Suppressor macrophage treated with lipopolysaccharide for 4 hours (primary cell): ENCODE measurements around the gene NR5A1.

ENCODE experiments used
- DNase-seq: peaks from one replicate; pipeline ENCODE4 v3.0.0-alpha.2; 2020

NR5A1 gene

GRCh38 chr9:124479371-124479770 lies 27.8 kb downstream of the NR5A1 start:
- no peak for DNase-seq

DNA sequence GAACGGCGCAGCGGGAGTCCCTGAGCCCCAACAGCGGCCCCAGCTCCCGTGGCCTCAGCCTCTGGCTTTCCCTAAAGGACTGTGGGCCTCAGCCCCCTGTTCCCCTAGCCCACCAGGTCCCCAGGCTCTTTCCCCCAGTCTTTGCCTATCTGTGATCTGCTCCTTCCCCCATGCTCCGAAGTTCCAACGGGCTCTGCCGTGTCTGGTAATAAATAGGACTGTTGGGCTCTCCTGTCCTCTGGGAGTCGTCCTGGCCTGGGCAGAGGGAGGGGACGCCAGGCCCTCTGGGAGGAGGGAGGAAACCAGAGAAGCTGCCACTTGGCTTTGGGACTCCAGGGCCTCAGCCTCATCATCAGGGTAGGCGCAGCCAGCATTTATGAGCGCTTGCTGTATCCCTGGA lies 28.8 kb downstream of the NR5A1 start:
- no peak for DNase-seq

- no peak for DNase-seq
Measured at GRCh38 chr9:124477648-124478285, 29.4 kb downstream of the NR5A1 start.

GRCh38 chr9:124477211-124477647 lies 30.0 kb downstream of the NR5A1 start:
- peak; percentile 7 for DNase-seq

DNA sequence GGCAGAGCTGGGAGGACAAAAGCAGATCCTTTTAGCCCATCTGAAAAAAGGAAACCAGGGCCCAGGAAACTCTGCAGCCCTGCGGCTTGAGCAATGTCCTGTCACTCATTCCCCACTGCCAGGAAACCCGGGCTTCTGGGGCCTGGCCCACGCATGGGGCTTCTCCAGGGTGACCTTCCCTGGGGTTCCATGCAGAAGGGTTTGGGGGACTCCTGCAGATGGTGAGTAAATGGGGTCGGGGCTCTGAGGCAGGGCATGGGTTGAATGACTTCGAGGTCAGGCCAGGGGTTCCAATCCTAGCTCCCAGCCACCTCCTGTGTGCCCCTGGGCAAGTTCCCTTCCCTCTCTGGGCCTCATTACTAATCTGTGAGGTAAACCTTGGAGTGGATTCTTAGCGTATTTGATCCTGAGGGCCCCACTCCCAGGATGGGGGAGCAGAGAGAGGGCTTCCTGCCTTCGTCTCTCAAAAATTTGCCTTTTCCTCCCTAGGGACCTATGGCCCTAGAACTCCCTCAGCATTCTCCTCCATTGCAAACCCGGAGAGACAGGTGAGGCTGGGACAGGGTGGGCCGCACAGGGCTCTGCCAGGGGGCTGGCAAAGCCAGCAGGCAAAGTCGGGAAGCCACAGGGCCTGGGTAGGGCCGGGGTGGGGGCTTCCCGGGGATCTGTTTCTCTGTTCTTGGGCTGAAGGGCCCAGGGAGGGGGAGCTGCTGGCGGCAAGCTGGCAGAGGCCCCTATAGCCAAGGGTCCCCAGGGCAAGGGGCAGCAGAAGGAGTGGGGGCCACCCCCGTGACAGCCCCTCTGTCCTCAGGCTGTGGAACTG lies 31.1 kb downstream of the NR5A1 start:
- peak; percentile 33 for DNase-seq

- no peak for DNase-seq
Measured at GRCh38 chr9:124475158-124475867, 31.9 kb downstream of the NR5A1 start.

DNA sequence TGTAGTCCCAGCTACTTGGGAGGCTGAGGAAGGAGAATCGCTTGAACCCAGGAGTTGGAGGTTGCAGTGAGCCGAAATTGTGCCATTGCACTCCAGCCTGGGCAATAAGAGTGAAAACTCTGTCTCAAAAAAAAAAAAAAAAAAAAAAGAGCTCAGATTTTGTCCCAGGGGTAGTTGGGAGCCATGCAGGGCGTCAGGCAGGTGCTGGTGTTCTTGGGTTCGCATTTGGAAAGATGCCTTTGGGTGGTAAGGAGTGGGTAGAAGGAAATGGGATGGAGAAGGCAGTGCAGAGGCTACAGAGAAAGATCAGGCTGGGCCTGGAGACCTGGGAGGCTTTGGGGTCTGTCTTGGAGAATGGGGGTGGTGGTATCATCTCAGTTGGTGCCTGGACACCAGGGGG lies 33.0 kb downstream of the NR5A1 start:
- DNase-seq = no peak

- no peak for DNase-seq
Measured at GRCh38 chr9:124473310-124473709, 33.9 kb downstream of the NR5A1 start.

GRCh38 chr9:124472770-124473169 lies 34.4 kb downstream of the NR5A1 start:
- DNase-seq = no peak

DNA sequence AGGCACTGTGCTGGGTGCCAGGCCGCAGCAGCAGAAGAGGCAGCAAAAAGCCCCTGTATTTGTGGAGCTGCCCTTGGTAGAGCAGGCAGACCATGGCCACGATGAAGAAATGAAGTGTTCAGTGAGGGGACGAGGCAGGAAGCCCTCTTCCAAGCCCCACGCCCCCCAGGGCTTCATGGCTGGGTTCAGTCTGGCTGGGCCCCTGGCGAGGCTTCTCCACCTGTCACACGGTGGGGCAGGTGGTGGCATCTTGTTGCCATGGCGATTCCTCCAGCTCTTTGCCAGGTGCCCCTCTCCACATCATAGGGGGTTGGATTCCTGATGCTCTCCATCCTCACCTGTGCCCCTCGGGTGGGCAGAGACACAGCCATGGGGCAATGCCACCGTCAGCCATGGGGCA lies 35.4 kb downstream of the NR5A1 start:
- DNase-seq = no peak

GRCh38 chr9:124470726-124471125 lies 36.5 kb downstream of the NR5A1 start:
- no peak for DNase-seq

- DNase-seq = no peak
Measured at GRCh38 chr9:124470306-124470705, 36.9 kb downstream of the NR5A1 start.

DNA sequence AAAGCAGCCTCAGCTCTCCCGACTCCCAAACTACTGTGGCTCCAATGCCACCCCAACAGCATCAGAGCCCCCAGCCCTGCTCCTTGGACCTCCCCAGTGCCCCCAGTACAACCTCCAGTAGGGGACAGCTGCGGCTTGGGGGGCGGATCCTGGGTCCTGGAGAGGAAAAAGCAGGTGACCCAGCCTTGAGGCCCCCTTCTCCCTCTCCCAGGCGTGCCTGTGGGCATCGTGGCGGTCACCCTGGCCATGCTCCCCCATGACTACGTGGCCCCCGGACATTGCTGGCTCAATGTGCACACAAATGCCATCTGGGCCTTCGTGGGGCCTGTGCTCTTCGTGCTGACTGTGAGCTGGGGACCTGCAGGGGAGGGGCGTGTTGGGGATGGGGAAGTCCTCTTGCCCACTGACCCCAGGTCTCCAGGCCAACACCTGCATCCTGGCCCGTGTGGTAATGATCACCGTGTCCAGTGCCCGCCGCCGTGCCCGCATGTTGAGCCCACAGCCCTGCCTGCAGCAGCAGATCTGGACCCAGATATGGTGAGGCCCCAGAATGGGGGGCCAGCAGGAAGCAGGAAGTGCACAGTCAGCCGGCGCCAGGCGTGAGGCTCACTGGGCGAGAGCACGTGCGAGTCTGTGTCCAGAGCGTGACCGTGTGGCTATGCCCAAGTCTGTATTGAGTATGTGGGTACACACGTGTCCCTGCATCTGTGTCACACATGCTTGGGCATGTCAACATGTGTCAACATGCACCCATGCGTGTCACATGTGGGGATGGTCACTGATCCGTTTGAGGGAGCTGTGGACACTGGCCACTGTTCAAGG lies 38.0 kb downstream of the NR5A1 start:
- DNase-seq = no peak

GRCh38 chr9:124468061-124468740 lies 39.0 kb downstream of the NR5A1 start:
- no peak for DNase-seq

DNA sequence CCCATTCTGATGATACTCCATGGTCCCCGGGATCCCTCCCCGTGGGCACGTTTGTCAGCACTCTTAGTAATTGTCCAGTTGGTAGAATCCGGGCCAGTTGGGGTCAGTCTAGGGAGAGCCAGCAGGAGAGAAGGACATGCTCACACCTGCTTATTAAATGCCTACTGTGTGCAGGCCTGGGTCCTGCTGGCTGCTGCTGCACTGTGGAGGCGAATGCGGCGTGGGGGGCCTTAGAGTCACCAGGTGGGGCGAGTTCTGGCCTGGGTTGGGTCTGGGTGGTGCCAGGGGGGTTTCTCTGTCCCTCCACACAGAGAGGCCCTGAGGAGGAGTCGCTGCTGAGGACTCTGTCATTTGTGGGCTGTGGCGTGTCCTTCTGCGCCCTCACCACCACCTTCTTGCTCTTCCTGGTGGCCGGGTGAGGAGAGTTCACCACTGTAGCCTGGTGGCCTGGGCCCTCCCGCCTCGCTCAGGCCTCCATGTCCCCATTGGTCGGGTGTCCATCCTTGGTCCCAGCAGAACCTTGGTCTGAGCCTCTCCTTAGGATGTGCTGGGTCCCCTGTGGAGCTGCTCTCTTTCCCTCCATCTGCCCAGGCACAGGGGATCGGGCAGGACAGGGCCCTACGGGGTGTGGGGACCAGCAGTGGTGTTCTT lies 39.7 kb downstream of the NR5A1 start:
- no peak for DNase-seq

- no peak for DNase-seq
Measured at GRCh38 chr9:124465736-124466135, 41.5 kb downstream of the NR5A1 start.

- DNase-seq = no peak
Measured at GRCh38 chr9:124462739-124463138, 44.5 kb downstream of the NR5A1 start.

- DNase-seq = no peak
Measured at GRCh38 chr9:124458441-124458840, 48.8 kb downstream of the NR5A1 start.

DNA sequence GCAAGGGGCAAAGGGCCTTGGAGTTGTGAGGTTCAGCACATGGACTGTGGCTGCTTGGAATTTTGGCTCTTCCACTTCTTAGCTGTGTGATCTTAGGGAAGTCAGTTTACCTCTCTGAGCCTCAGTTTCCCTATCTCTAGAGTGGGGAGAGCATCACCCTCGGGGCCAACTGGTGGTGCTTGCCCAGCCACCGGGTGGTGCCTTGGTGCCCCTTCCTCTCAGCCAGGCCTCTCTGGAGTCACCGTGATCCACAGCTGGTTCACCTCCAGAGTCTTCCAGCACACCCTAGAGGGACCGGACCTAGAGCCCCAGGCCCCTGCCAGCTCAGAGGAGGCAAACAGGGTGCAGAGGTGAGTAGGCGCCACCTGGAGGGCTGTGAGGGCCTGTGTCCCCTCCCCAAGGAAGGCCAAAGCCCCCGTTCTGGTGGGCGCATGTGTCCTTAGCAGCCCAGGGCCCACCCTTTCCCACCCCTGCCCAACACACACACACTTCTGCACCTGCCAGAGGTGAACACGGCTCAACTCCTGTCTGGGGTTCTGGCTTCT lies 49.2 kb downstream of the NR5A1 start:
- no peak for DNase-seq

DNA sequence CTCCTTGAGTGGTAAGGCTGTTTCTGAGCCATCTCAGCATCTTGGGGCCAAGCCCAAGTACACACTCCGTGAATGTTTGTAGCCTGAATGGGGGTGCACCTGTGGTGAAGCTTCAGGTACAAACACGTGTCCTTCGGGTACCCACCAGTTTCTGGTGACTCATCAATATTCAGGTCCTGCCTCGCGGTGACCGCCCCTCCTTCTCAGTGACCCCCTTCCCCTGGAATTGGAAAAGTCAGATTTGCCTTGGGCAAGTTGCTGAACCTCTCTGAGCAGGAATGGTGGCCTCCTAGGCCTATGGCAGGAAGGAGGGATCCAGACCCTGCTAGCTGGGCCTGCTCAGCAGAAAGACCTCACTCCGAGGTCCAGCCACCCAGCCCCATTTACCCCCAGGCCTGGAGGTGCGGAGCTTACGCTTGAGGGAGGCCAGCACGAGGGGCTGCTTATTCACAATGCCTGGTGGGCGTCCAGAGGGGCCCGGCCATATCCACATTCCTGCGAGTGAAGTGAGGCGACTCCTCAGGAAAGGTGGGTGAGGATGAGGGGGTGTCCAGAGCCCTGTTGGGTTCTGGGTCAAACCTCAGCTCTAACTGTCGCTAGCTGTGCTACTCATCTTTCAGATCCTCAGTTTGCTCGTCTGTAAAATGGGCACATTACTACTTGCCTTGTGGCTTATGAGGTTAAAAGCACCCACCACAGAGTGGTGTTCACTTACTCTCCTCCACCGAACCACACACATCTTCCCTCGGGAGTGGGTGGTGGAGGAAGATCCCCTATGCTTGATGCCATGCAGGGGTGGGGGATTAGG lies 49.9 kb downstream of the NR5A1 start:
- DNase-seq = no peak
